ENCODE measurements around the gene PLPPR5.

PLPPR5 gene

GRCh38 chr1:98854137-98854536, 150.5 kb downstream of the PLPPR5 start:
- no peak for TF ChIP-seq CTCF (IDR thresholded peaks at IDR 0.05; ENCODE audit: low read depth, low read length, missing control alignments)
- H3K27ac ChIP-seq, result no peak overlapping the region
- in situ Hi-C loops (cut with HindIII; ENCODE audit: low pct_ligation_motif_present, low sequenced_read_pairs), result no loop called here
- DNase-seq, result no peak
- H3K36me3 ChIP-seq (replicated peaks), result no peaks in the 10 kb centered on the region
- H3K27me3 ChIP-seq (replicated peaks), result no peaks in the 10 kb centered on the region
- no peak overlapping the region for H3K4me3 ChIP-seq (ENCODE audit: low read depth, low read length)

- in situ Hi-C loops (cut with HindIII; ENCODE audit: low pct_ligation_motif_present, low sequenced_read_pairs), result no loop called here
- Histone ChIP-seq H3K27ac (no peak overlapping the region), H3K36me3 (replicated peaks) (no peaks in the 10 kb centered on the region), H3K4me3 (ENCODE audit: low read depth, low read length) (no peak overlapping the region), H3K27me3 (replicated peaks) (no peaks in the 10 kb centered on the region)
- TF ChIP-seq CTCF (IDR thresholded peaks at IDR 0.05; ENCODE audit: low read depth, low read length, missing control alignments), result no peak
- DNase-seq, result no peak
Observed at GRCh38 chr1:98849969-98850636, 154.6 kb downstream of the PLPPR5 start.

- Histone ChIP-seq H3K27ac (no peak overlapping the region), H3K27me3 (replicated peaks) (no peaks in the 10 kb centered on the region), H3K36me3 (replicated peaks) (no peaks in the 10 kb centered on the region), H3K4me3 (ENCODE audit: low read depth, low read length) (no peak overlapping the region)
- no peak for TF ChIP-seq CTCF (IDR thresholded peaks at IDR 0.05; ENCODE audit: low read depth, low read length, missing control alignments)
- DNase-seq, result no peak
- in situ Hi-C loops (cut with HindIII; ENCODE audit: low pct_ligation_motif_present, low sequenced_read_pairs), result no loop called here
Observed at GRCh38 chr1:98842241-98842640, 162.4 kb downstream of the PLPPR5 start.
